GM21619 (cell line): ENCODE data around the gene AKAP10.
"Not testable (repeated sequence)": the region's sequence is repeated elsewhere in the genome, so short reads cannot be mapped to it uniquely, and the experiment has no call there.

Experiments
- ATAC-seq: cut with Tn5 transposase; IDR thresholded peaks from one replicate; pipeline ENCODE4 v1.9.1; 2021; ENCODE audit not compliant: unreplicated experiment

Gene AKAP10

DNA sequence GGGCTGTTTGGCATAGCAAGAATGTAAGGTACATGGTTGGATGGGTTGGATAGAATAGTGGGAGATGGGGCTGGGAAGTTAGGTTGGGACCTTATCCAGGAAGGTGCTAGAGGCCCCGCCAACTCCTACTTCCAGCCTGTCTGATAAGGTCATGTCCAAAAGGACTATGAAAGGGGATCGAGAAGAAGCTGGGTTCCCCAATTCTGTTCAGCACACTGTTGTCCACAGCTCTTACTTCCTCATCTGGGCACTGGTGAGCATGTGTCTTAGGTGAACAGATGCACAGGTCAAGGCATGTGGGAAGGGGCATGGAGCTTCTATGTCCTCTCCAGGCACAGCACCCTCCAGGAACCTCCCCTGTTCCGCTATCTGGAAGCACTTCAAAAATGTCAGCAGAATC is 104.3 kb downstream of the AKAP10 start:
- ATAC-seq: no peak

DNA sequence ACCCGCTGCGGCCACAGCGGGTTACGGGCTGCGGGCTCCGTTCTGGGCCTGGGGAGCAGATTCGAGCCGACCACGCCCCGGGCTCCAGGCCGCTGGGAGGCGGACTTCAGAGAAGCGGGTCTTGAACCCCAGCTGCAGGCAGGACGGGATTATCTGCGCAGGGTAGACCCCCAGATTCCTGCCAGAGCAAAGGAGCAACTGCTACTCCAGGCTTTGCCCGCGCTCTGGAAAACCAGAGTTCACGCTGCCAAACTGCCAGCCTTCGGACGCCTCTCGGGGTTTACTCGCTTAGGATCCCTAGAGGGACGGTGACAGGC is 109.6 kb downstream of the AKAP10 start:
- no peak for ATAC-seq

DNA sequence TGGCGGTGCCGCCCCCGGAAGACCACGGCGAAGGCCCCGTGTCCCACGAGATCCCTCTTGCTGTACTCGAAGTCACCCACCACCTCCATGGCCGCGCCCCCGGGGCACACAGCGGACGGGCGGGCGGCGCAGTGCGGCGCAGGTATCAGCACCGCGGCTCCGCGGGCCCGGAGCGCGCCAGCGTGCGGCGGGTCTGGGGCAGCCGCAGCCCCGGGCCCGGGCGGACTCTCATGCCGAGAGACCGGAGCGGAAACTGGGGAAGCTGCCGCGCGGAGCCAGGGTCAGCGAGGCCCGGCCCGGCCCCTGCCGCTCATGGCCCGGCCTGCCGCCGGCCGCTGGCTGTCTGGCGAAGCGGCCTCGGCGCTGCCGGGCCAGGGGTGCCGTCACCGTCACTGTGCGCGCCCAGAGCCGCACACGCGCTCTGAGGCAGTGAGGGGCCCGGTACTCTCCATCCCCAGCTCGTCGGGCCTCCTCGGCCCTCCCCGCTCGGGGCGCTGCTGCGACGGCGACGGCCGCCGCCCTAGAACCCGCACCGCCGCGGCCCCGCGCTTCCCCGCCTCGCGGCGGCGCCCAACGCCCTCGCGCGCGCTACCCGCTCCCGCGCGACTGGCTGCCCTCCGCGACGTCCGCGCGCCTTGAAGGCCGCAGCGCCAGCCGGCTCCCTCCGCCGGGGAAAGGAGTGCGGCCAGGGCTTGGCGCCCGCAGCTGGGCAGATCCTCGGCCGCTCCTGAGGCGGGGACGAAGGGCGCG is 110.1 kb downstream of the AKAP10 start, which contains the start of gene ULK2:
ULK2 (minus strand) TSS at position 608 of the 750 bp plus-strand sequence; CDS start at position 89, 519 bp downstream.
- no peak for ATAC-seq

DNA sequence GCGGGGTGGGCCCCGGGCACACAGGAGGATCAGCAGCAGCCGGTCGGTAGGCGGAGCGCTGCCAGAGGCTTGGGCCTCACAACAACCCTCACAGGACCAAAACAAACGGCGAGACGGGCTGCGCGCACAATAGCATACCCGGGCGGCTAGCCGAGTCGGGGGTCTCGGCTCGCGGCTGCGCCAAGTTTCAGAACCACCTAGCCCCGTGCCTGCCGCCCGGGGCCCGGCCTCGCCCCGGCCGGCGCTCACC is 110.6 kb downstream of the AKAP10 start:
- ATAC-seq: no peak

- no peak for ATAC-seq
Measured at GRCh38 chr17:19865021-19865420, 112.6 kb downstream of the AKAP10 start.

DNA sequence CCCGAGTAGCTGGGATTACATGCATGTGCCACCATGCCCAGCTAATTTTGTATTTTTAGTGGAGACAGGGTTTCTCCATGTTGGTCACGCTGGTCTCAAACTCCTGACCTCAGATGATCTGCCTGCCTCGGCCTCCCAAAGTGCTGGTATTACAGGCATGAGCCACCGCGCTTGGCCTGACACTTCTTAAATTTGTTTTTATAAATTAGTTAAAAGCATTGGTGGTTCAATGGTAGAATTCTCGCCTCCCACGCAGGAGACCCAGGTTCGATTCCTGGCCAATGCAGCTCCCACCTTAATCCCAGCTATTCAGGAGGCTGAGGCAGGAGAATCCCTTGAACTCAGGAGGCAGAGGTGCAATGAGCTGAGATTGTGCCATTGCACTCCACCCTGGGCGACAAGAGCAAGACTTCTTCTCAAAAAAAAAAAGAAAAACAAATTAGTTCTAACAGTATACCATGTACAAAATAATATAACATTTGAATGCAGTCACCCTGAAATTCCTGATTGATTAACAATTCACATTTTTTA is 116.9 kb downstream of the AKAP10 start:
- not testable (repeated sequence) for ATAC-seq

DNA sequence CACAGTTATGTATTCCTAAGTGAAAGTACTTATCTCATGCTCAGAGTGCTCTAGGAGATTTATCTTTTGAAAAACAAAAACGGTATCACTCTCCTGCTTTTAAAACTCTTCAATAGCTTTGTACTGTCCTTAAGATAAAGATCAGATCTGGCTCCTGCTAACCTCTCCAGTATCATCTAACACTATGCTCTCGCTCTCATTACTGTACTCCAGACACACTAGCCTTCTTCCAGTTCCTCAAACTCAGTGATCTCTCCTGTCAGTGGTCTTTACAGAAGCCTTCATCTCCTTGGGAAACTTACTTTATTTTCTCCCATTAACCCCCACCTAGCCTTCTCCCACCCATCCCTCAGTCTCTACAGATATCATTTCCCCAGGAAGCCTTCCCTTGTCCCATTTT is 120.0 kb downstream of the AKAP10 start:
- ATAC-seq: no peak
